ENCODE data around the gene CFAP410.

GRCh38 chr21:44379515-44379848 lies 40.3 kb upstream of the CFAP410 start:
- TF ChIP-seq CTCF (IDR thresholded peaks at IDR 0.05; ENCODE audit: low read depth, low read length): no peak
- TF ChIP-seq POLR2A (IDR thresholded peaks at IDR 0.05; ENCODE audit: extremely low read depth, insufficient read length): no peak
- no peak for TF ChIP-seq MYC (IDR thresholded peaks at IDR 0.05; ENCODE audit: low read depth, low read length)
- no peak for TF ChIP-seq MAX (IDR thresholded peaks at IDR 0.05; ENCODE audit: low read depth, low read length)
